K562 (cell line): ENCODE measurements around the gene PPP1R3G.

Source experiments
- ARHGAP35 ChIP-seq: fragments of 450-650 bp; IDR thresholded peaks from 2 replicates; pipeline ENCODE4 v1.6.1; 2018; ENCODE audit not compliant: partially characterized antibody
- BHLHE40 ChIP-seq: IDR thresholded peaks from 2 replicates; pipeline ENCODE4 v1.6.1; 2011; ENCODE audit warnings: low read length, improper control_type of control experiment
- CHD1 ChIP-seq: fragments of 200-600 bp; sonication (generic); IDR thresholded peaks from one replicate; pipeline ENCODE4 v1.6.1; 2012; ENCODE audit warnings: mild to moderate bottlenecking, moderate library complexity, low read length, inconsistent platforms
- CTCF ChIP-seq, 3 experiments: IDR thresholded peaks in 2 of 3; conservative IDR thresholded peaks in 1 of 3; 2 replicates each; pipeline ENCODE4 v1.5.1; 2011 to 2012; ENCODE audit warnings: low read length in 3 of 3, mild to moderate bottlenecking in 3 of 3, control low read depth in 2 of 3, improper control_type of control experiment in 1 of 3, inconsistent platforms in 1 of 3, low read depth in 1 of 3, mixed read lengths in 1 of 3, moderate library complexity in 1 of 3; ENCODE audit not compliant: insufficient read depth in 2 of 3
- HINFP ChIP-seq: fragments of 450-650 bp; conservative IDR thresholded peaks from 2 replicates; pipeline ENCODE4 v1.6.1; 2016; ENCODE audit warnings: missing genetic modification characterization, low read depth, mild to moderate bottlenecking, control low read depth, missing compliant biosample characterization
- MECOM ChIP-seq: fragments of 250-450 bp; sonication (Bioruptor Pico); IDR thresholded peaks from 2 replicates; pipeline ENCODE4 v1.8.0; 2022; ENCODE audit warnings: inconsistent platforms
- SP2 ChIP-seq: IDR thresholded peaks from 2 replicates; pipeline ENCODE4 v1.6.1; 2011; ENCODE audit warnings: mild to moderate bottlenecking, low read depth, low read length, moderate library complexity; ENCODE audit not compliant: poor library complexity, severe bottlenecking; ENCODE audit errors: extremely low read depth
- ZNF174 ChIP-seq: fragments of 250-450 bp; sonication (Bioruptor Pico); IDR thresholded peaks from 2 replicates; pipeline ENCODE4 v1.4.0; 2020; ENCODE audit warnings: mild to moderate bottlenecking
- TF ChIP-seq, protein P1 (sequence below): sonication (generic); formaldehyde crosslinking; IDR thresholded peaks from 2 replicates; pipeline ENCODE4 v1.9.0; 2022; ENCODE audit warnings: mild to moderate bottlenecking, missing genetic modification reagents
- TF ChIP-seq, protein P2 (sequence below), 2 experiments: fragments of 450-650 bp; formaldehyde crosslinking in 1 of 2; IDR thresholded peaks; 2 replicates each; pipeline versions ENCODE4 v1.4.0 to v1.6.1; 2014 to 2020; ENCODE audit warnings: mild to moderate bottlenecking in 2 of 2, borderline replicate concordance in 1 of 2, low read depth in 1 of 2

DNA sequence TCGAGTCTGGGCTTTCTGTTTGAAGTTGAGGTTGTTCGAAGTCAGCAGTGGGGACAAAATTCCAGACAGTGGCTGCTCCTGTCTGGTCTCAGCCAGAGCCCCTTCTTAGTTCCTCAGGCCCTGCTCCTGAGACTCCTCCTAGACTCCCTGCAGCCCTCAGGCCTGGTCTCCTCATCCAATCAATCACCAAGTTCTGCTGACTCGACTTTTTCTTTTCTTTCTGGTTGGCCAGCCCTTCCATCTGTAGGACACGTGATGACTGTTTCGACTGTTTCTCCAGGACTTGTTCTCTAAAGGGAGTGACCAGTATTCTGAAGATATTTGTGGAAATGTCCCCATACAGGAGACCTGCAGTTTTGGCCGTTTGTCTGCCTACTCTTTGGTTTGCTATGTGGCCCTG is 19.5 kb downstream of the PPP1R3G start:
- TF ChIP-seq, protein P1, sequence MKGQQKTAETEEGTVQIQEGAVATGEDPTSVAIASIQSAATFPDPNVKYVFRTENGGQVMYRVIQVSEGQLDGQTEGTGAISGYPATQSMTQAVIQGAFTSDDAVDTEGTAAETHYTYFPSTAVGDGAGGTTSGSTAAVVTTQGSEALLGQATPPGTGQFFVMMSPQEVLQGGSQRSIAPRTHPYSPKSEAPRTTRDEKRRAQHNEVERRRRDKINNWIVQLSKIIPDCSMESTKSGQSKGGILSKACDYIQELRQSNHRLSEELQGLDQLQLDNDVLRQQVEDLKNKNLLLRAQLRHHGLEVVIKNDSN (CRISPR knock-in tag) = no peak
- TF ChIP-seq ARHGAP35 (no peak), SP2 (no peak), CTCF (IDR thresholded peaks at IDR 0.05 in 2 of 3, conservative IDR thresholded peaks at IDR 0.05 in 1 of 3; ENCODE audit: insufficient read depth in 2 of 3, low read depth in 1 of 3, low read length in 3 of 3) (no peak), CHD1 (no peak), BHLHE40 (no peak), HINFP (tag) (no peak), MECOM (no peak), ZNF174 (CRISPR knock-in tag) (no peak)
- TF ChIP-seq, protein P2, sequence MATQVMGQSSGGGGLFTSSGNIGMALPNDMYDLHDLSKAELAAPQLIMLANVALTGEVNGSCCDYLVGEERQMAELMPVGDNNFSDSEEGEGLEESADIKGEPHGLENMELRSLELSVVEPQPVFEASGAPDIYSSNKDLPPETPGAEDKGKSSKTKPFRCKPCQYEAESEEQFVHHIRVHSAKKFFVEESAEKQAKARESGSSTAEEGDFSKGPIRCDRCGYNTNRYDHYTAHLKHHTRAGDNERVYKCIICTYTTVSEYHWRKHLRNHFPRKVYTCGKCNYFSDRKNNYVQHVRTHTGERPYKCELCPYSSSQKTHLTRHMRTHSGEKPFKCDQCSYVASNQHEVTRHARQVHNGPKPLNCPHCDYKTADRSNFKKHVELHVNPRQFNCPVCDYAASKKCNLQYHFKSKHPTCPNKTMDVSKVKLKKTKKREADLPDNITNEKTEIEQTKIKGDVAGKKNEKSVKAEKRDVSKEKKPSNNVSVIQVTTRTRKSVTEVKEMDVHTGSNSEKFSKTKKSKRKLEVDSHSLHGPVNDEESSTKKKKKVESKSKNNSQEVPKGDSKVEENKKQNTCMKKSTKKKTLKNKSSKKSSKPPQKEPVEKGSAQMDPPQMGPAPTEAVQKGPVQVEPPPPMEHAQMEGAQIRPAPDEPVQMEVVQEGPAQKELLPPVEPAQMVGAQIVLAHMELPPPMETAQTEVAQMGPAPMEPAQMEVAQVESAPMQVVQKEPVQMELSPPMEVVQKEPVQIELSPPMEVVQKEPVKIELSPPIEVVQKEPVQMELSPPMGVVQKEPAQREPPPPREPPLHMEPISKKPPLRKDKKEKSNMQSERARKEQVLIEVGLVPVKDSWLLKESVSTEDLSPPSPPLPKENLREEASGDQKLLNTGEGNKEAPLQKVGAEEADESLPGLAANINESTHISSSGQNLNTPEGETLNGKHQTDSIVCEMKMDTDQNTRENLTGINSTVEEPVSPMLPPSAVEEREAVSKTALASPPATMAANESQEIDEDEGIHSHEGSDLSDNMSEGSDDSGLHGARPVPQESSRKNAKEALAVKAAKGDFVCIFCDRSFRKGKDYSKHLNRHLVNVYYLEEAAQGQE (IDR thresholded peaks at IDR 0.05; ENCODE audit: borderline replicate concordance) = no peak
- TF ChIP-seq, protein P2 (CRISPR knock-in tag; IDR thresholded peaks at IDR 0.05; ENCODE audit: low read depth) = no peak
